Measurements from ENCODE around the gene MPV17L.
"Not testable (repeated sequence)": the region's sequence is repeated elsewhere in the genome, so short reads cannot be mapped to it uniquely, and the experiment has no call there.

MPV17L gene

GRCh38 chr16:15407756-15408155, 12.2 kb downstream of the MPV17L start:
- in situ Hi-C loops (cut with HindIII; ENCODE audit: low sequenced_read_pairs): not testable (repeated sequence)

GRCh38 chr16:15409476-15409875, 13.9 kb downstream of the MPV17L start:
- in situ Hi-C loops (cut with HindIII; ENCODE audit: low sequenced_read_pairs): not testable (repeated sequence)

- in situ Hi-C loops (cut with HindIII; ENCODE audit: low sequenced_read_pairs): no loop called here
Measured at GRCh38 chr16:15415511-15415985, 20.0 kb downstream of the MPV17L start.

- in situ Hi-C loops (cut with HindIII; ENCODE audit: low sequenced_read_pairs): no loop called here
Measured at GRCh38 chr16:15417197-15417596, 21.6 kb downstream of the MPV17L start.

- in situ Hi-C loops (cut with HindIII; ENCODE audit: low sequenced_read_pairs): no loop called here
Measured at GRCh38 chr16:15418206-15418605, 22.7 kb downstream of the MPV17L start.

GRCh38 chr16:15421696-15422095, 26.1 kb downstream of the MPV17L start:
- in situ Hi-C loops (cut with HindIII; ENCODE audit: low sequenced_read_pairs): not testable (repeated sequence)

GRCh38 chr16:15422222-15422621, 26.7 kb downstream of the MPV17L start:
- in situ Hi-C loops (cut with HindIII; ENCODE audit: low sequenced_read_pairs): no loop called here

- in situ Hi-C loops (cut with HindIII; ENCODE audit: low sequenced_read_pairs): no loop called here
Measured at GRCh38 chr16:15425861-15426260, 30.3 kb downstream of the MPV17L start.

- in situ Hi-C loops (cut with HindIII; ENCODE audit: low sequenced_read_pairs): no loop called here
Measured at GRCh38 chr16:15426796-15427195, 31.2 kb downstream of the MPV17L start.

GRCh38 chr16:15427648-15428239, 32.2 kb downstream of the MPV17L start:
- in situ Hi-C loops (cut with HindIII; ENCODE audit: low sequenced_read_pairs): no loop called here

- in situ Hi-C loops (cut with HindIII; ENCODE audit: low sequenced_read_pairs): not testable (repeated sequence)
Measured at GRCh38 chr16:15430884-15431283, 35.3 kb downstream of the MPV17L start.

GRCh38 chr16:15434079-15434424, 38.5 kb downstream of the MPV17L start:
- in situ Hi-C loops (cut with HindIII; ENCODE audit: low sequenced_read_pairs): no loop called here

- in situ Hi-C loops (cut with HindIII; ENCODE audit: low sequenced_read_pairs): no loop called here
Measured at GRCh38 chr16:15434425-15435215, 39.1 kb downstream of the MPV17L start, which contains the start of gene BMERB1. TSS of gene BMERB1 (plus strand) at chr16:15434588. CDS start at chr16:15434654, 66 bp downstream.

- in situ Hi-C loops (cut with HindIII; ENCODE audit: low sequenced_read_pairs): no loop called here
Measured at GRCh38 chr16:15435216-15435864, 39.8 kb downstream of the MPV17L start.

GRCh38 chr16:15439102-15439501, 43.5 kb downstream of the MPV17L start:
- in situ Hi-C loops (cut with HindIII; ENCODE audit: low sequenced_read_pairs): no loop called here

GRCh38 chr16:15439521-15439920, 44.0 kb downstream of the MPV17L start:
- in situ Hi-C loops (cut with HindIII; ENCODE audit: low sequenced_read_pairs): no loop called here

GRCh38 chr16:15440852-15441251, 45.3 kb downstream of the MPV17L start:
- in situ Hi-C loops (cut with HindIII; ENCODE audit: low sequenced_read_pairs): loop anchor here (5.0 kb wide), 1 partner anchor 66 kb away; no protein-coding TSS in a partner anchor

GRCh38 chr16:15442140-15442539, 46.6 kb downstream of the MPV17L start:
- in situ Hi-C loops (cut with HindIII; ENCODE audit: low sequenced_read_pairs): loop anchor here (5.0 kb wide), 1 partner anchor 65 kb away; no protein-coding TSS in a partner anchor

GRCh38 chr16:15443753-15444152, 48.2 kb downstream of the MPV17L start:
- in situ Hi-C loops (cut with HindIII; ENCODE audit: low sequenced_read_pairs): loop anchor here (5.0 kb wide), 1 partner anchor 64 kb away; no protein-coding TSS in a partner anchor

- in situ Hi-C loops (cut with HindIII; ENCODE audit: low sequenced_read_pairs): loop anchor here (5.0 kb wide), 1 partner anchor 63 kb away; no protein-coding TSS in a partner anchor
Measured at GRCh38 chr16:15444264-15444663, 48.7 kb downstream of the MPV17L start.

GRCh38 chr16:15445450-15445849, 49.9 kb downstream of the MPV17L start:
- in situ Hi-C loops (cut with HindIII; ENCODE audit: low sequenced_read_pairs): no loop called here
